ENCODE results near the gene EEPD1.
"Not testable (repeated sequence)": the region's sequence is repeated elsewhere in the genome, so short reads cannot be mapped to it uniquely, and the experiment has no call there.

The EEPD1 gene

DNA sequence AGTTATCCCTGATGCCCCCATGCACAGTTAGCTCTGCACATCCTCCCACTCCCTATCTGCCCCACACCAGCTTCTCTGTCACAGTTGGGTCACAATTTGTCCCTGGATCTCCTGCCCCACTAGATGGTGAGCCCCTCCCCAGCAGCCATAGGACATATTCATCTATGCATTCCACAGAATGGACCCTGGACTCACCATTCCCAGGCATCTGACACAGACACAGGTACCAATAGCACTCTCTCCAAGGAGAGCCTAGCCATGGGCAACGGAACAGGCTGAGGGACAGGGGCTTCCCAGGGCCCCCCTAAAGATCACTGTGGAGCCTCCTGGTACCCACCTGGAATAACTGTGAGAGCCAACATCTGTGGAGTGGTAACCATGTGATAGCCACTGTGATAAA, 34.7 kb upstream of the EEPD1 start:
- peaks cover 16% of the 10 kb centered on the region for H3K27me3 Mint-ChIP-seq
- peaks cover 3% of the 10 kb centered on the region for H3K4me1 Mint-ChIP-seq
- peaks cover 6% of the 10 kb centered on the region for H3K36me3 Mint-ChIP-seq
- no peak for DNase-seq (ENCODE audit: low spot score in 2 of 2)
- H3K4me3 Mint-ChIP-seq: no peak overlapping the region
- peaks cover 7% of the 10 kb centered on the region for H3K9me3 Mint-ChIP-seq
- H3K27ac Mint-ChIP-seq: no peak overlapping the region
- no peak for ATAC-seq (ENCODE audit: low read depth)

DNA sequence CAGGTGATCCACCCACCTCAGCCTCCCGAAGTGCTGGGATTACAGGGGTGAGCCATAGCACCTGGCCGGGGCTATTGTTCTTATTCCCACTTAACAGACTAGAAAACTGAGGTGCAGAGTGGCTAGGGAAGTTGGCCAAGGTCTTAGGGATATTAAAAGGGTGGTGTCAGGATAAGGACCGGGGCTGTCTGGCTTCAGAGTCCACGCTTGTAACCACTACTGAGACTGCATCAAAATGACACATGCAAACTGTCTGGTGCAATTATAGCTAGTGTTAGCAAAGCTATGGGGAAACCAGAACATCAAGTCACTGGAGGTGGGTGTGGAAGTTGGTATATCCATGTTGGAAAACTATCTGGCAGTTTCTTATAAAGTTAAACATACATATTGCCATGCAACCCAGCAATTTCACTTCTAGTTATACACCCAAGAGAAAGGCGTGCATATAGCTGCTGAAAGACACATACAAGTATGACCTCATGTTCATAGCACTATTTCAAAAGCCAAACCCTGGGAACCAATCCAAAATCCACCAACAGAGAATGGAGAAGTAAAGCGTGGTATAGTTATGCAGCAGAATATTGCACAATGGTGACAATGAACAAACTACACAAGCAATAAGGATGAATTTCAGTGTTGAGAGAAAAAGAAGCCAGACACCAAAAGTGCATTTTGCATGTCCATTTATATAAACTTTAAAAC, 33.9 kb upstream of the EEPD1 start:
- Mint-ChIP-seq H3K27me3 (peaks cover 16% of the 10 kb centered on the region), H3K4me3 (no peak overlapping the region), H3K27ac (no peak overlapping the region), H3K9me3 (peaks cover 7% of the 10 kb centered on the region), H3K4me1 (peaks cover 3% of the 10 kb centered on the region), H3K36me3 (peaks cover 6% of the 10 kb centered on the region)
- no peak for DNase-seq (ENCODE audit: low spot score in 2 of 2)
- ATAC-seq (ENCODE audit: low read depth): no peak

DNA sequence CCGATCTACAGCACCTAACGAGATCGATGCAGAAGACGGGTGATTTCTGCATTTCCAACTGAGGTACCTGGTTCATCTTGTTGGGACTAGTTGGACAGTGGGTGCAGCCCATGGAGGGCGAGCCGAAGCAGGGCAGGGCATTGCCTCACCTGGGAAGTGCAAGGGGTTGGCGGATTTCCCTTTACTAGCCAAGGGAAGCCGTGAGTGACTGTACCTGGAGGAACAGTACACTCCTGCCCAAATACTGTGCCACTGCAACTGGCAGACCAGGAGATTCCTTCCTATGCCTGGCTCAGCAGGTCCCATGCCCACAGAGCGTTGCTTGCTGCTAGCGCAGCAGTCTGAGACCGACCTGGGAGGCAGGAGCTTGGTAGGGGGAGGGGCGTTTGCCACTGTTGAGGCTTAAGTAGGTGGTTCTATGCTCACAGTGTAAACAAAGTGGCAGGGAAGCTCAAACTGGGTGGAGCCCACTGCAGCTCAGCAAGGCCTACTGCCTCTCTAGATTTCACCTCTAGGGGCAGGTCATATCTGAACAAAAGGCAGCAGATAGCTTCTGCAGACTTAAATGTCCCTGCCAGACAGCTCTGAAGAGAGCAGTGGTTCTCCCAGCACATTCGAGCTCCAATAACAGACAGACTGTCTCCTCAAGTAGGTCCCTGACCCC, 32.9 kb upstream of the EEPD1 start:
- peaks cover 17% of the 10 kb centered on the region for H3K27me3 Mint-ChIP-seq
- H3K9me3 Mint-ChIP-seq; H3K4me1 Mint-ChIP-seq; DNase-seq (ENCODE audit: low spot score in 2 of 2); ATAC-seq (ENCODE audit: low read depth); H3K4me3 Mint-ChIP-seq; H3K27ac Mint-ChIP-seq; H3K36me3 Mint-ChIP-seq: not testable (repeated sequence)

DNA sequence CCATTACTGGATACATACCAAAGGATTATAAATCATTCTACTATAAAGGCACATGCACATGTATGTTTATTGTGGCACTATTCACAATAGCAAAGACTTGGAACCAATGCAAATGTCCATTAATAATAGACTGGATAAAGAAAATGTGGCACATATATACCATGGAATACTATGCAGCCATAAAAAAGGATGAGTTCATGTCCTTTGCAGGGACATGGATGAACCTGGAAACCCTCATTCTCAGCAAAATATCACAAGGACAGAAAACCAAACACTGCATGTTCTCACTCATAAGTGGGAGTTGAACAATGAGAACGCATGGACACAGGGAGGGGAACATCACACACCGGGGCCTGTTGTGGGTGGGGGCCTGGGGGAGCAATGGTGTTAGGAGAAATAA, 27.4 kb upstream of the EEPD1 start:
- ATAC-seq (ENCODE audit: low read depth); H3K27me3 Mint-ChIP-seq; H3K4me1 Mint-ChIP-seq; H3K9me3 Mint-ChIP-seq; DNase-seq (ENCODE audit: low spot score in 2 of 2); H3K36me3 Mint-ChIP-seq; H3K4me3 Mint-ChIP-seq; H3K27ac Mint-ChIP-seq: not testable (repeated sequence)

DNA sequence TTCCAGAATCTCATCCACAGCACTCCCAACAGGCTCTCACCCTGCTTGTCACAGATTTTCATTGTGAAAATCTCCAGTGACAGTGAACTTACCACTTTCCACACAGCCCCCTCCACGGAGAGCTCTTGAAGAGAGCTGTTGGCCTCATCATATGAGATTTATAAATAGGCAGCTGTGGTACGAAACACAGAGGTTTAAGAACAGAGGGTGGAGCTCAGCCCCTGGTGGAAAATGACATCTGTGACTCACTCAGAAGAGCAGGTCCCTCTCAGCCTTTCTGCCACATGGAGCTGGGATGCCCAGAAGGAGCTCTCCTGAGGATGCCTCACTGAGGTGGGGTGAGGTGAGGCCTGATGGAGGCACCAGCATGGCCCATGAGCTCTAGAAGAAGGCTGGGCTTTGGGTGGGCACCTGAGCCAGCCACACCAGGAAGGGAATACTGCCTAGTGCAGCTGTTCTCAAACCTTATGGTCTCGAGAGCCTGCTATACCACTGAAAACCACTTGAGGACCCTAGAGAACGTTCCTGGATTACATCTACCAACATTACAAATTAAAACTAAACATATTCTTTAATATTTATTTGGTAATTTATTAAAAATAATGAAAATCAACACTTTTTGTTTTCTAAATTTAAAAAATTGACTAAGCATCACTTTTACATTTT, 25.8 kb upstream of the EEPD1 start:
- DNase-seq (ENCODE audit: low spot score in 2 of 2): no peak
- ATAC-seq (ENCODE audit: low read depth): no peak
- no peak overlapping the region for H3K27ac Mint-ChIP-seq
- no peak overlapping the region for H3K4me3 Mint-ChIP-seq
- peaks cover 11% of the 10 kb centered on the region for H3K27me3 Mint-ChIP-seq
- peaks cover 2% of the 10 kb centered on the region for H3K36me3 Mint-ChIP-seq
- H3K9me3 Mint-ChIP-seq: peaks cover 4% of the 10 kb centered on the region
- no peaks in the 10 kb centered on the region for H3K4me1 Mint-ChIP-seq

DNA sequence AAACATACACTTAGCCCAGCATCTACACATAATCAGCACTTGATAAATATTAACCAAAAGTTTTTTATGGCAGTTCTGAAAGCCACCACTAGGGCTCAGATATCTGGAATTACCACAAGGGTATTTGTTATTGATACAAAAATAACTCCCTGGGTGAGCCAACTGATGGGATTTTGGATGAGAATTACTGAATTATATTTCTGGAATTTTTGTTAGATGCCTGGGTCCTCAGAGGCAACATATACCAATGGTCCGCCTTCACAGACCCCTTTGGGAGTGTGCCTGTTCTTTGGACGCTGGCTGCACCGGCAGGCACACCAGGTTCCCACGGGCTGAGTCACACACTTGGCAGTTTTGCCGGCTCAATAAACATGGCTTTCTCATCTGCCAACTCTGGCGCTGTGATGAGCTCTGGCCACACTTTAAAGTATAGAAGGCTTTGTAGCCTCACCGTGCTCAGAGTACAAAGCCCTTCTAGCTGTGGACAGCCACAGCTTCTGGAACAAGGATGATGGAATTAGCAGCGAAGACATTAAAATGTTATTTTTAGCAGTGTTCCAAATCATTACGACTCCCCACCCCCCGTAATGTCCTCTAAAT, 24.5 kb upstream of the EEPD1 start:
- H3K4me1 Mint-ChIP-seq: no peaks in the 10 kb centered on the region
- H3K4me3 Mint-ChIP-seq: no peak overlapping the region
- no peak overlapping the region for H3K27ac Mint-ChIP-seq
- H3K9me3 Mint-ChIP-seq: peaks cover 2% of the 10 kb centered on the region
- DNase-seq (ENCODE audit: low spot score in 2 of 2) (no peak), ATAC-seq (ENCODE audit: low read depth) (no peak)
- H3K36me3 Mint-ChIP-seq: no peaks in the 10 kb centered on the region
- peaks cover 14% of the 10 kb centered on the region for H3K27me3 Mint-ChIP-seq

DNA sequence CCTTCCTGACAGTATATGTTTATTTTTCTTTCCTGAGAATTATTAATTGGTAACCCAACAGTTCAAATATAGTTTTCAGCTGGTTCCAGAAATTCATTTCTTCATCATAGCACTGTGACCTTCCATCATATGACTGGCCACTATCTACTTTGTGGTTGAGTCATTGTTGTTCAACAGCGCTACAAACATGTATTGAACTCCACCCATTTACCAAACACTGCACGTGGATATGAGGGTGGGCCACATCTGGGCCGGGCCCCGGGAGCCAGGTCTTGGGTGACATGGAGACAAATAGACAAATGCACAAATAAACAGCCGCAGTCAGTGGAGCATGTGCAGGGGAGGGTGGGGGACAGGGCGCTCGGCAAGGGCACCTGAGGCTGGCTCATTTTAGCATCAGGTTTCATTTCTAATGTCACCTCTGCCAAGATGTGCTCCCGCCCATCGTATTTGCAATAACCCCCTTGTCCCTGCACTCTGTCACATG, 24.0 kb upstream of the EEPD1 start:
- no peak overlapping the region for H3K4me3 Mint-ChIP-seq
- ATAC-seq (ENCODE audit: low read depth): no peak
- H3K27me3 Mint-ChIP-seq: peaks cover 15% of the 10 kb centered on the region
- no peaks in the 10 kb centered on the region for H3K36me3 Mint-ChIP-seq
- no peaks in the 10 kb centered on the region for H3K4me1 Mint-ChIP-seq
- peaks cover 2% of the 10 kb centered on the region for H3K9me3 Mint-ChIP-seq
- no peak overlapping the region for H3K27ac Mint-ChIP-seq
- no peak for DNase-seq (ENCODE audit: low spot score in 2 of 2)

DNA sequence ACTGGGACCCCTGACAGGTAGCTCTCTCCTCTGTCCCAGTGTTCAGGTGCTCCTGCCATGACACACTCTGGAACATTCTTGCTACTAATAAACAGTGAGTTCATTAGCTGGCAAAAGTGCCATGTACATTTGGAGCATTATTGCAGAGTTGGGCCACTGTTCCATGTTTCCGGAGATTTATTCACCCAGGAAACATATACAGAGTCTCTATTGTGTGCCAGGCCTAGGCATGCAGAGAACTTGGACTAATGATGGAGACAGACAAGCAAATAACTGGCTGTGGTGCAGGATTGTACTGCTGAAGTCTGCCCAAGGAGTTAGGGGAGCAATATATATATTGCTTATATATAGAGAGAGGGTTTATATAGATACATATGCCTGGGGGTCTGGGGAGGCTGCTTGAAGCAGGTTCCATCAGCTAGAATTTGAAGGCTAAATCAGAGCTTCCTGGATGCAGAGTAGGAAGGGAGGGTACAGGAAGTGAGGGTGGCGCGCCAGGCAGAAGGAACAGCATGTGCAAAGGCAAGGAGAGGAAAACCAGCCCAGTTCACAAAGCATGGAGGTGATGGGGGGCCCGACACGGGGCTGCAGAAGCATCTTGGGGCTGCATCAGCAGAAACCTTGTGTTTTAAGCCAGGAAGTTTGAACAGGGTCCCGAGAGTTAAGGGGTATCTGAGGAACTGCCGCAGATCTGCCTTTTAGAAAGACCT, 22.7 kb upstream of the EEPD1 start:
- Mint-ChIP-seq H3K4me3 (no peak overlapping the region), H3K9me3 (no peaks in the 10 kb centered on the region), H3K4me1 (no peaks in the 10 kb centered on the region), H3K27me3 (peaks cover 11% of the 10 kb centered on the region), H3K36me3 (no peaks in the 10 kb centered on the region), H3K27ac (no peak overlapping the region)
- no peak for DNase-seq (ENCODE audit: low spot score in 2 of 2)
- ATAC-seq (ENCODE audit: low read depth): no peak

DNA sequence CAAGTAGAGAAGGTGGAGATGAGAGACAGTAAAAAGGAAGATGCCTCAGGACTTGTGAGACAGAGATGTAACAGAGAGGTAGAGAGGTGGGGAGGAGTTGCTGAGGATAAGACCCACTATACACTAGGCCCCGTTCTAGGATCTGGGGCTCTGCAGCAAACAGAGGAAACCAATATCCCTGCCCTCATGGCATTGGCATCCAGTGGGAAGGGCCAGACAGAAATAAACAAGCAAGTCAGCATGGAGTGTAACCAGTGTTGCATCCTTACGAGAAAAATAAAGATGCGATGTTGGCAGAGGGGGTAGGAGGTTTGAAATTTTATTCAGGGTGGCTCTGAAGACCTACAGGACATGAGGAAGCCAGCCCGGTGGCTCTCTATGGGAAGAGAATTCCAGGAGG, 22.0 kb upstream of the EEPD1 start:
- no peak overlapping the region for H3K27ac Mint-ChIP-seq
- ATAC-seq (ENCODE audit: low read depth): no peak
- no peak for DNase-seq (ENCODE audit: low spot score in 2 of 2)

DNA sequence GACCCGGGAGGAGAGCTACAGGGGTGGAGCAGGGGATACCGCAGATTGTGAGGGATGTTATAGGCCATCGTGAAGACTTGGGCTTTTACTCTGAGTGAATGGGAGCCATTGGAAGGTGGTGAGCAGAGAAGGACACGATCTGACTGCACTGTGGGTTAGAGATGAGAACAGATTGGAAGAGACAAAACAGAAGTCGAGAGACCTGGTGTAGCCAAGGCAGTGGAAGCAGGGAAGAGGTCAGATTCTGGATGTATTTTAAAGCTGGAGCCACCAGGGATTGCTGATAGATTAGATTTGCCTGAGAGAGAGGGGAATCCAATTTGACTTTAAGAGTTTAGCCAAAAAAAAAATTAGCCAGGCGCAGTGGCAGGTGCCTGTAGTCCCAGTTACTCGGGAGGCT, 21.6 kb upstream of the EEPD1 start:
- H3K27ac Mint-ChIP-seq: no peak overlapping the region
- H3K4me1 Mint-ChIP-seq: no peaks in the 10 kb centered on the region
- no peak overlapping the region for H3K4me3 Mint-ChIP-seq
- H3K27me3 Mint-ChIP-seq: peaks cover 11% of the 10 kb centered on the region
- no peaks in the 10 kb centered on the region for H3K9me3 Mint-ChIP-seq
- DNase-seq (ENCODE audit: low spot score in 2 of 2): no peak
- H3K36me3 Mint-ChIP-seq: no peaks in the 10 kb centered on the region
- ATAC-seq (ENCODE audit: low read depth): no peak

More for the DNA sequence above, 22.0 kb upstream of the EEPD1 start:
- no peaks in the 10 kb centered on the region for H3K36me3 Mint-ChIP-seq
- no peaks in the 10 kb centered on the region for H3K4me1 Mint-ChIP-seq
- peaks cover 11% of the 10 kb centered on the region for H3K27me3 Mint-ChIP-seq
- H3K9me3 Mint-ChIP-seq: no peaks in the 10 kb centered on the region
- H3K4me3 Mint-ChIP-seq: no peak overlapping the region

DNA sequence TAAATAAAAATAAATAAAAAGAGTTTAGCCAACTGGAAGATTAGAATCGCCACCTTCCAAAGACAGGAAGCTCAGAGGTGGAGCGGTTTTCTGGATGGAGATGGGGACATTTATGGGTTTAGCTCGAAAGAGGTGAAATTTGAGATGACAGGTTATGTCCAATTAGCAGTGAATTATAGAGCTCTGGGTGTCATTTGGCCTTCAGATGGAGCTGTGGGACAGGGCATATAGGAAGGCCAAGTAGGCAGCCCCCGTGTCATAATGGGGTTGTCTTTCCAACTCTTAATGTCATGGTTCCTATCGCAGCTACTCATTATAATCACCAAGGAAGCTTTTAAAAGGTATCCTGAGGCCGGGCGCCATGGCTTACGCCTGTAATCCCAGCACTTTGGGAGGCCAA, 21.0 kb upstream of the EEPD1 start:
- no peaks in the 10 kb centered on the region for H3K9me3 Mint-ChIP-seq
- no peak overlapping the region for H3K4me3 Mint-ChIP-seq
- ATAC-seq (ENCODE audit: low read depth) (no peak), DNase-seq (ENCODE audit: low spot score in 2 of 2) (no peak)
- peaks cover 11% of the 10 kb centered on the region for H3K27me3 Mint-ChIP-seq
- no peaks in the 10 kb centered on the region for H3K4me1 Mint-ChIP-seq
- H3K27ac Mint-ChIP-seq: no peak overlapping the region
- no peaks in the 10 kb centered on the region for H3K36me3 Mint-ChIP-seq

DNA sequence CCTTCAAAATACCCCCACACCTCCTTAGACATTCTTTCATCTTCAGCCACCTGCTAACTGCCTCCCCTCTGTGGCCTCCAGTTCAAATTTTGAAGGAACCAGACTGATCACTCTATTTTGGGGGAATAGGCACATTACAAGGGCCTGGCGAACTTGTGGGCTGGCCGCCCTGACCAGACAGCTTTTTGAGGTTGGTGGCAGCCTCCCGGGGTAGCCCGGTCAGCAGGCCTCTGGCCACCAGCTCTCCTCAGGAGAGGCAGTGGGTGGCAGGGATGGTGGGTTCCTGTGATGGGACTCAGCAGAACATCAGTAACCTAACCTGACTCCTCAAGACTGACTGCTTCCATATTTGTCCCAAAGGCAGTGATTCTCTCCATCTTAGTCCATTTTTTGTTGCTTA, 17.4 kb upstream of the EEPD1 start:
- no peak overlapping the region for H3K27ac Mint-ChIP-seq
- H3K4me3 Mint-ChIP-seq: no peak overlapping the region
- no peak for DNase-seq (ENCODE audit: low spot score in 2 of 2)
- peaks cover 19% of the 10 kb centered on the region for H3K27me3 Mint-ChIP-seq
- peaks cover 1% of the 10 kb centered on the region for H3K9me3 Mint-ChIP-seq
- no peak for ATAC-seq (ENCODE audit: low read depth)
- H3K4me1 Mint-ChIP-seq: no peaks in the 10 kb centered on the region
- H3K36me3 Mint-ChIP-seq: no peaks in the 10 kb centered on the region

DNA sequence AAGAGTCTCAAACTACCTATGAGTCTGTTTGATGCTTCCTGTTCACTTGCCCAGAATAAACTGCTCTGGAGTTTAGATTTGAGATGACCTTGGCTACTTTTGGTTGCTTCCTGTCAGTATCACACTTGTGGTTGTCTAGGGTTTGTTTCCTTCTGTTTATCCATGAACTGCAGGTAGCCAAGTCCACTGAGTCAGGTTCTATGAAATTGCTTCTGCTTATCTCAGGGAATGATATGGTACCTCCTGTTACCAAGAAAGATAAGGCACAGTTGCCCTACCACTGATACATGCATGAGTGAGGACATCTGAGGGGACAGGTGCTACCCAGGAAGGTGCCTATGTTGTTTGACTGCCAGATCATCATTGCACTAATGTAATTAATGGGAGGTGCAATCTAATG, 15.8 kb upstream of the EEPD1 start:
- Mint-ChIP-seq H3K4me3 (no peak overlapping the region), H3K36me3 (no peaks in the 10 kb centered on the region), H3K9me3 (peaks cover 1% of the 10 kb centered on the region), H3K4me1 (no peaks in the 10 kb centered on the region), H3K27ac (no peak overlapping the region), H3K27me3 (peaks cover 14% of the 10 kb centered on the region)
- no peak for ATAC-seq (ENCODE audit: low read depth)
- DNase-seq (ENCODE audit: low spot score in 2 of 2): no peak

DNA sequence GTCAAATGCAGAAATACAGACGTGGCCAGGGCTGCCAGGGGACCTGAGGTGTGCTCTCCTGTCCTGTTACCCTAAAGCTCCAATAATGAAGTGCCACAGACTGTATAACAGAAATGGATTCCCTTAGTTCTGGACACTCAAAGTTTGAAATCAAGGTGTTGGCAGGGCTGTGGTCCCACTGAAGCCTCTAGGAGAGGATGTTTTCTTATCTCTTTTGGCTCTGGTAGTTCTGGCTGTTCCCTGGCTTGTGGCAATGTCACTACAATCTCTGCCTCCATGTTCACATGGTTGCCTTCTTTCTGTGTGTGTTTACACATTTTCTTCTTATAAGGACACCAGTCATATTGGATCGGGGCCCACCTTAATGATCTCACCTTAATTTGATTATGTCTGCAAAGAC, 15.3 kb upstream of the EEPD1 start:
- Mint-ChIP-seq H3K4me3 (no peak overlapping the region), H3K9me3 (peaks cover 1% of the 10 kb centered on the region), H3K36me3 (no peaks in the 10 kb centered on the region), H3K4me1 (no peaks in the 10 kb centered on the region), H3K27ac (no peak overlapping the region), H3K27me3 (peaks cover 14% of the 10 kb centered on the region)
- no peak for DNase-seq (ENCODE audit: low spot score in 2 of 2)
- ATAC-seq (ENCODE audit: low read depth): no peak

Data from memory B cell (primary cell).